AG04450 (cell line): ENCODE data around the gene PLLP. TPM values are rescaled to one million over a fixed set of nuclear protein-coding genes. Genes with fewer than 3 reads are reported as not detected.

Experiments used
- CTCF ChIA-PET: fragments of 300-600, 350-600 bp; formaldehyde crosslinking; extraction: SDS; loops from one replicate; lab custom pipeline; 2022; ENCODE audit warnings: antibody characterized with exemption, inconsistent platforms; lab: Charles Lee
- POLR2A ChIA-PET: fragments of 350-600 bp; formaldehyde crosslinking; extraction: SDS; loops from one replicate; lab custom pipeline; 2021; ENCODE audit warnings: antibody characterized with exemption, inconsistent platforms; lab: Yijun Ruan, JAX
- DNase-seq: peaks from one replicate; pipeline ENCODE4 v3.0.0-alpha.2; 2011; ENCODE audit warnings: low read depth, low spot score
- H3K27ac ChIP-seq: one replicate; pipeline ENCODE4 v1.5.1; 2012; ENCODE audit warnings: low read depth, low read length, control low read depth
- H3K27me3 ChIP-seq: one replicate; pipeline ENCODE4 v1.6.0; 2012; ENCODE audit warnings: low read length; ENCODE audit not compliant: control insufficient read depth, insufficient read depth
- H3K4me3 ChIP-seq: 2 replicates; pipeline ENCODE4 v1.5.1; 2011; ENCODE audit warnings: mild to moderate bottlenecking, low read depth, low read length, control low read depth
- H3K9me3 ChIP-seq: 2 replicates; pipeline ENCODE4 v1.5.1; 2012; ENCODE audit warnings: low read length; ENCODE audit not compliant: control insufficient read depth, insufficient read depth
- CTCF ChIP-seq: IDR thresholded peaks from 2 replicates; pipeline ENCODE4 v1.5.1; 2011; ENCODE audit warnings: low read depth, low read length, control low read depth, inconsistent platforms
- polyA plus RNA-seq: library from polyadenylated mRNA; depleted of rRNA; stranded (reverse); fragments of >200 nt; gene quantifications from 2 replicates; pipeline ENCODE4 v1.2.3, GENCODE V29; 2011

Gene PLLP
- polyA plus RNA-seq, 1 experiment: 0.10 TPM

- ChIA-PET CTCF (interaction anchor here (0.6 kb wide), 1 partner anchor 158 kb away, joined by 3 read pairs; no protein-coding TSS in a partner anchor), POLR2A (no interaction called here)
- TF ChIP-seq CTCF: no peak
- DNase-seq: no peak
- H3K4me3 ChIP-seq: no peak overlapping the region
- no peaks in the 10 kb centered on the region for H3K27me3 ChIP-seq
- H3K9me3 ChIP-seq: no peaks in the 10 kb centered on the region
- H3K27ac ChIP-seq: no peak overlapping the region
Observed at GRCh38 chr16:57251352-57251751, 33.1 kb downstream of the PLLP start.

GRCh38 chr16:57245472-57246113 is 38.9 kb downstream of the PLLP start:
- ChIA-PET CTCF (interaction anchor here (0.9 to 2.0 kb wide), 3 partner anchors 78 to 173 kb away, joined by 4 to 8 read pairs (median 4); no protein-coding TSS in a partner anchor), POLR2A (interaction anchor here (0.6 to 1.6 kb wide), 8 partner anchors 10 to 177 kb away, joined by 3 to 5 read pairs (median 3); partner anchors contain the start of genes PSME3IP1 and RSPRY1)
- H3K27me3 ChIP-seq: no peaks in the 10 kb centered on the region
- H3K4me3 ChIP-seq: peak overlapping the region; percentile 75
- no peaks in the 10 kb centered on the region; the same call in 1 of the 2 replicates for H3K9me3 ChIP-seq
- DNase-seq: no peak
- no peak for TF ChIP-seq CTCF
- H3K27ac ChIP-seq: peak overlapping the region; percentile 87

- no peaks in the 10 kb centered on the region; the same call in 1 of the 2 replicates for H3K9me3 ChIP-seq
- TF ChIP-seq CTCF: no peak
- DNase-seq: peak; percentile 91
- POLR2A ChIA-PET: interaction anchor here (0.6 to 1.6 kb wide), 8 partner anchors 9 to 178 kb away, joined by 3 to 5 read pairs (median 3); partner anchors contain the start of genes PSME3IP1 and RSPRY1
- no peaks in the 10 kb centered on the region for H3K27me3 ChIP-seq
- peak within 1 kb of the TSS; percentile 75 for H3K4me3 ChIP-seq
- peak within 1 kb of the TSS; percentile 87 for H3K27ac ChIP-seq
- CTCF ChIA-PET: interaction anchor here (1.4 to 2.0 kb wide), 2 partner anchors 161 to 174 kb away, joined by 4 to 8 read pairs; no protein-coding TSS in a partner anchor
Observed at GRCh38 chr16:57244767-57245471, 39.6 kb downstream of the PLLP start, which contains the start of gene ARL2BP. Gene ARL2BP, plus strand, starts transcription at chr16:57245259. Its CDS starts 109 bp downstream, at chr16:57245368.

- H3K27ac ChIP-seq: peak overlapping the region; percentile 79
- POLR2A ChIA-PET: interaction anchor here (1.6 kb wide), 1 partner anchor 9 kb away, joined by 3 read pairs; no protein-coding TSS in a partner anchor
- CTCF ChIA-PET: no interaction called here
- H3K9me3 ChIP-seq: no peaks in the 10 kb centered on the region; the same call in 1 of the 2 replicates
- peak overlapping the region; percentile 63 for H3K4me3 ChIP-seq
- peak; percentile 14; the same call in 1 of the 2 replicates for TF ChIP-seq CTCF
- H3K27me3 ChIP-seq: no peaks in the 10 kb centered on the region
- DNase-seq: no peak
Observed at GRCh38 chr16:57244463-57244766, 40.1 kb downstream of the PLLP start.
